ENCODE results near the gene GNA12. TPM values are rescaled to one million over a fixed set of nuclear protein-coding genes. Genes with fewer than 3 reads are reported as not detected.

GNA12 gene
- total RNA-seq, 4 donors from 2014 or later, result 11.0 to 68.5 (median 20.4) TPM

DNA sequence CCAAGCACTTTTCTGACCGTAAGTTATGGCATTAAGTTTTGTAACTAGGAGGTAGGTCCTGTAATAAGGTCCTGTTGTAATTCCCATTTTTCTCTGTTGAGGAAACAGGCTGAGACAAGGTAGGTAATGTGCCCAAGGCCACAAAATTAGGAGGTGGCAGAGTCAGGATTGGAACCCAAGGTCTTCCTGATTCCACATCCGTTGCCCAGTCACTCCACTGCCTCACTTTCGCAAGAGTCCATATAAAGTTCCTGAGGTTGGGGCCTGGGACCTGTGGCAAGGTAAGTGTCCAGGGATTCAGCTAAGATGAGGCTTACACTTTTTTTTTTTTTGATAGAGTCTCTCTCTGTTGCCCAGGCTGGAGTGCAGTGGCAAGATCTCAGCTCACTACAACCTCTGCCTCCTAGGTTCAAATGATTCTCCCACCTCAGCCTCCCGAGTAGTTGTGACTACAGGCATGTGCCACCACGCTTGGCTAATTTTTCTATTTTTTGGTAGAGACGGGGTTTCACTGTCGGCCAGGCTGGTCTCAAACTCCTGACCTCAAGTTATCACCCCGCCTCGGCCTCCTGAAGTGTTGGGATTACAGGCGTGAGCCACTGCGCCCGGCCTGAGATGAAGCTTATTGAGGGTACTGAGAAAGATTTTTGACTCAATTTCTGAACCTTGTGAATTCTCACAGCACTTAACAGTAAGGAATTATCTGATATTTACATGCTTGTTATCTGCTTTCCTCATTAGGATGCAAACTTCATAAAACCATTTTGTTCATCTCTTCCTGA is 20.3 kb upstream of the GNA12 start:
- TF ChIP-seq CTCF (IDR thresholded peaks at IDR 0.05), result no peak

DNA sequence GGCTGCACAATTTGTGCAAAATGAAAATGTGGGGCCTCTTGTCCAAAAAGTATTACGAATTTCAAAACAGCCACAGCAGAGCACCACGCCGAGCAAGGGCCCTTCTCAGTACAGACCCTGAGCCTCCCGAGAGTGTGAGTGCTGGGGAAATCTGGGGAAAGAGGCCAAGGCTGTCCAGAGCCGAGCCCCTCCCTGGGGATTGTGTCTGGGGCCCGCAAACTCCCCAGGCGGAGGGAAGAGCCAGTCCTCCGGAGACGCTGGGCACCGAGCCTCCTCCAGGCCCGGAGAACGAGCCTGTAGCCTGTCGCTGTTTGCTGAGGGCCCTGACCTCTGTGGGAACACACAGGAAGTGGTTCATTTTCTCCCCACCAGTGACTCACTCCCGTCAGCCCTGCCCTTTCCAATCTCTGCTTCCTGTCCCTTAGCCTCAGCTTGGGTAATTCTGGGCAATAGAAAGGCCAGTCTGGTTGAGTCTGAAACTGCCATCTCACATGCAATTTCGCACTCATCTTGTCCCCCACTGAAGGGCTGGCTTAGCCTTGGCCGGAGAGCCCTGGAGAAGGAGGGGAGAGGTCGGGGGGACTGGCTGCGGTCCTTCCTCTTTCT is 19.5 kb upstream of the GNA12 start:
- Histone ChIP-seq H3K27ac (peak overlapping the region; percentile 76 to 87 (median 80)), H3K36me3 (no peaks in the 10 kb centered on the region), H3K27me3 (no peaks in the 10 kb centered on the region), H3K9me3 (no peaks in the 10 kb centered on the region), H3K4me1 (peaks cover 0 to 29% (median 16%) of the 10 kb centered on the region in 4 donors), H3K4me3 (peak overlapping the region in 2 of 4 donors; percentile 12 to 18)
- peak in 2 of 3 donors; percentile 75 to 87 for DNase-seq
- TF ChIP-seq POLR2A (IDR thresholded peaks at IDR 0.05) (peak in 1 of 2 donors; percentile 39), CTCF (IDR thresholded peaks at IDR 0.05) (peak in 1 of 6 experiments; percentile 3)

More for the DNA sequence above, 20.3 kb upstream of the GNA12 start:
- Histone ChIP-seq H3K4me3 (no peak overlapping the region), H3K36me3 (no peaks in the 10 kb centered on the region), H3K27ac (peak overlapping the region; percentile 76 to 87 (median 80)), H3K9me3 (no peaks in the 10 kb centered on the region), H3K4me1 (peaks cover 0 to 29% (median 16%) of the 10 kb centered on the region in 4 donors), H3K27me3 (no peaks in the 10 kb centered on the region)
- DNase-seq, result no peak

- peaks cover 0 to 29% (median 16%) of the 10 kb centered on the region in 4 donors for H3K4me1 ChIP-seq
- H3K27ac ChIP-seq, result peak overlapping the region; percentile 76 to 87 (median 80)
- DNase-seq, result no peak
- H3K36me3 ChIP-seq, result no peaks in the 10 kb centered on the region
- TF ChIP-seq CTCF (IDR thresholded peaks at IDR 0.05) (no peak), POLR2A (IDR thresholded peaks at IDR 0.05) (no peak)
- H3K4me3 ChIP-seq, result peak overlapping the region in 2 of 4 donors; percentile 12 to 18
- no peaks in the 10 kb centered on the region for H3K27me3 ChIP-seq
- H3K9me3 ChIP-seq, result no peaks in the 10 kb centered on the region
Measured at GRCh38 chr7:2862831-2863361, 18.8 kb upstream of the GNA12 start.

- no peak overlapping the region for H3K27ac ChIP-seq
- H3K4me3 ChIP-seq, result no peak overlapping the region
- no peaks in the 10 kb centered on the region for H3K36me3 ChIP-seq
- H3K9me3 ChIP-seq, result no peaks in the 10 kb centered on the region
- TF ChIP-seq CTCF (IDR thresholded peaks at IDR 0.05) (no peak), POLR2A (IDR thresholded peaks at IDR 0.05) (no peak)
- DNase-seq, result no peak
- H3K4me1 ChIP-seq, result peaks cover 0 to 29% (median 16%) of the 10 kb centered on the region in 4 donors
- H3K27me3 ChIP-seq, result no peaks in the 10 kb centered on the region
Measured at GRCh38 chr7:2861509-2861908, 17.4 kb upstream of the GNA12 start.

- no peak overlapping the region for H3K4me3 ChIP-seq
- H3K4me1 ChIP-seq, result peaks cover 0 to 29% (median 16%) of the 10 kb centered on the region in 4 donors
- H3K9me3 ChIP-seq, result no peaks in the 10 kb centered on the region
- no peaks in the 10 kb centered on the region for H3K27me3 ChIP-seq
- TF ChIP-seq CTCF (IDR thresholded peaks at IDR 0.05) (no peak), POLR2A (IDR thresholded peaks at IDR 0.05) (no peak)
- H3K27ac ChIP-seq, result no peak overlapping the region
- DNase-seq, result no peak
- H3K36me3 ChIP-seq, result no peaks in the 10 kb centered on the region
Measured at GRCh38 chr7:2860627-2861133, 16.6 kb upstream of the GNA12 start.
